Adipocyte (in vitro differentiated cells): ENCODE results near the gene FUBP3.

ENCODE experiments used
- DNase-seq: peaks from one replicate; pipeline ENCODE4 v3.0.0-alpha.2; 2015; ENCODE audit warnings: low read depth
- H3K27me3 ChIP-seq: replicated peaks from 2 replicates; pipeline ENCODE4 v1.7.0; 2013; ENCODE audit warnings: mild to moderate bottlenecking, low read length, moderate library complexity; ENCODE audit not compliant: control insufficient read depth, insufficient read depth
- H3K36me3 ChIP-seq: 2 replicates; pipeline ENCODE4 v1.7.0; 2013; ENCODE audit warnings: low read length, mild to moderate bottlenecking, moderate library complexity; ENCODE audit not compliant: control insufficient read depth, insufficient read depth, severe bottlenecking
- H3K4me1 ChIP-seq: 2 replicates; pipeline ENCODE4 v1.7.0; 2013; ENCODE audit warnings: mild to moderate bottlenecking, low read length, moderate library complexity; ENCODE audit not compliant: control insufficient read depth, insufficient read depth
- H3K4me3 ChIP-seq: 2 replicates; pipeline ENCODE4 v1.7.0; 2013; ENCODE audit warnings: mild to moderate bottlenecking, low read length, moderate library complexity
- H3K9ac ChIP-seq: 2 replicates; pipeline ENCODE4 v1.7.0; 2013; ENCODE audit warnings: mild to moderate bottlenecking, low read length, moderate library complexity
- H3K9me3 ChIP-seq: 2 replicates; pipeline ENCODE4 v1.7.0; 2013; ENCODE audit warnings: mild to moderate bottlenecking, low read length, moderate library complexity; ENCODE audit not compliant: control insufficient read depth

FUBP3 gene

GRCh38 chr9:130589754-130590153 lies 10.4 kb downstream of the FUBP3 start:
- no peaks in the 10 kb centered on the region for H3K4me1 ChIP-seq
- peaks cover 16% of the 10 kb centered on the region for H3K36me3 ChIP-seq
- H3K27me3 ChIP-seq = no peaks in the 10 kb centered on the region
- H3K9ac ChIP-seq = no peak overlapping the region
- H3K4me3 ChIP-seq = no peak overlapping the region
- no peaks in the 10 kb centered on the region for H3K9me3 ChIP-seq
- no peak for DNase-seq

- H3K36me3 ChIP-seq = peaks cover 16% of the 10 kb centered on the region
- DNase-seq = no peak
Observed at GRCh38 chr9:130590305-130590704, 10.9 kb downstream of the FUBP3 start.

GRCh38 chr9:130593020-130593419 lies 13.6 kb downstream of the FUBP3 start:
- Histone ChIP-seq H3K9ac (no peak overlapping the region), H3K9me3 (no peaks in the 10 kb centered on the region), H3K4me3 (no peak overlapping the region), H3K36me3 (peaks cover 34% of the 10 kb centered on the region), H3K4me1 (peaks cover 10% of the 10 kb centered on the region), H3K27me3 (no peaks in the 10 kb centered on the region)
- no peak for DNase-seq

More at GRCh38 chr9:130590305-130590704, 10.9 kb downstream of the FUBP3 start:
- Histone ChIP-seq H3K4me1 (no peaks in the 10 kb centered on the region), H3K9ac (no peak overlapping the region), H3K9me3 (no peaks in the 10 kb centered on the region), H3K4me3 (no peak overlapping the region), H3K27me3 (no peaks in the 10 kb centered on the region)

- no peaks in the 10 kb centered on the region for H3K27me3 ChIP-seq
- no peaks in the 10 kb centered on the region for H3K9me3 ChIP-seq
- no peak overlapping the region for H3K4me3 ChIP-seq
- H3K9ac ChIP-seq = no peak overlapping the region
- H3K36me3 ChIP-seq = peaks cover 50% of the 10 kb centered on the region
- H3K4me1 ChIP-seq = peaks cover 15% of the 10 kb centered on the region
- DNase-seq = no peak
Observed at GRCh38 chr9:130597228-130597627, 17.9 kb downstream of the FUBP3 start.

GRCh38 chr9:130598188-130598587 lies 18.8 kb downstream of the FUBP3 start:
- DNase-seq = no peak

GRCh38 chr9:130599625-130600024 lies 20.2 kb downstream of the FUBP3 start:
- H3K36me3 ChIP-seq = peaks cover 52% of the 10 kb centered on the region

More at GRCh38 chr9:130598188-130598587, 18.8 kb downstream of the FUBP3 start:
- Histone ChIP-seq H3K27me3 (no peaks in the 10 kb centered on the region), H3K9me3 (no peaks in the 10 kb centered on the region), H3K4me1 (peaks cover 15% of the 10 kb centered on the region), H3K9ac (no peak overlapping the region), H3K4me3 (no peak overlapping the region), H3K36me3 (peaks cover 52% of the 10 kb centered on the region)

GRCh38 chr9:130601100-130601499 lies 21.7 kb downstream of the FUBP3 start:
- Histone ChIP-seq H3K9me3 (no peaks in the 10 kb centered on the region), H3K36me3 (peaks cover 48% of the 10 kb centered on the region), H3K27me3 (no peaks in the 10 kb centered on the region), H3K9ac (no peak overlapping the region), H3K4me3 (no peak overlapping the region), H3K4me1 (peaks cover 15% of the 10 kb centered on the region)
- DNase-seq = no peak

More at GRCh38 chr9:130599625-130600024, 20.2 kb downstream of the FUBP3 start:
- no peak overlapping the region for H3K4me3 ChIP-seq
- H3K9ac ChIP-seq = no peak overlapping the region
- peaks cover 15% of the 10 kb centered on the region for H3K4me1 ChIP-seq
- no peaks in the 10 kb centered on the region for H3K27me3 ChIP-seq
- no peaks in the 10 kb centered on the region for H3K9me3 ChIP-seq
- no peak for DNase-seq

- H3K9me3 ChIP-seq = no peaks in the 10 kb centered on the region
- H3K4me3 ChIP-seq = no peak overlapping the region
- DNase-seq = no peak
- peaks cover 8% of the 10 kb centered on the region for H3K4me1 ChIP-seq
- peaks cover 23% of the 10 kb centered on the region for H3K36me3 ChIP-seq
- H3K9ac ChIP-seq = no peak overlapping the region
- H3K27me3 ChIP-seq = no peaks in the 10 kb centered on the region
Observed at GRCh38 chr9:130604295-130604694, 24.9 kb downstream of the FUBP3 start.

- Histone ChIP-seq H3K9ac (no peak overlapping the region), H3K4me1 (peaks cover 8% of the 10 kb centered on the region), H3K9me3 (no peaks in the 10 kb centered on the region), H3K36me3 (peaks cover 31% of the 10 kb centered on the region), H3K27me3 (no peaks in the 10 kb centered on the region), H3K4me3 (peak overlapping the region; percentile 61)
- peak; percentile 3 for DNase-seq
Observed at GRCh38 chr9:130606887-130607600, 27.7 kb downstream of the FUBP3 start.

- DNase-seq = peak; percentile 37
- no peak overlapping the region for H3K9ac ChIP-seq
- H3K4me3 ChIP-seq = peak overlapping the region; percentile 61
- H3K9me3 ChIP-seq = no peaks in the 10 kb centered on the region
- peaks cover 8% of the 10 kb centered on the region for H3K4me1 ChIP-seq
- H3K36me3 ChIP-seq = peaks cover 33% of the 10 kb centered on the region
- H3K27me3 ChIP-seq = no peaks in the 10 kb centered on the region
Observed at GRCh38 chr9:130607640-130608420, 28.5 kb downstream of the FUBP3 start.

GRCh38 chr9:130608554-130609134 lies 29.3 kb downstream of the FUBP3 start:
- H3K27me3 ChIP-seq = no peaks in the 10 kb centered on the region
- DNase-seq = no peak
- H3K9ac ChIP-seq = no peak overlapping the region
- peaks cover 8% of the 10 kb centered on the region for H3K4me1 ChIP-seq
- H3K4me3 ChIP-seq = no peak overlapping the region
- peaks cover 40% of the 10 kb centered on the region for H3K36me3 ChIP-seq
- no peaks in the 10 kb centered on the region for H3K9me3 ChIP-seq
